CD4-positive, alpha-beta T cell (primary cell): ENCODE results near the gene FARS2. TPM values are rescaled to one million over a fixed set of nuclear protein-coding genes. Genes with fewer than 3 reads are reported as not detected.

Experiments used
- ATAC-seq: fragments of 200-7000 bp; cut with Tn5 transposase; one replicate; pipeline ENCODE4 v1.10.0; 2022; ENCODE audit warnings: mild to moderate bottlenecking; ENCODE audit not compliant: poor library complexity
- CTCF ChIA-PET: fragments of 350-600 bp; sonication (Branson Sonifier 250); formaldehyde crosslinking; loops from one replicate; lab custom pipeline; 2021; ENCODE audit warnings: antibody characterized with exemption, inconsistent platforms; lab: Charles Lee
- POLR2A ChIA-PET: fragments of 350-600 bp; sonication (Branson Sonifier 250); formaldehyde crosslinking; loops from one replicate; lab custom pipeline; 2021; ENCODE audit warnings: antibody characterized with exemption, inconsistent platforms; lab: Charles Lee
- DNase-seq, 14 experiments: peaks; one replicate each; pipeline ENCODE4 v3.0.0-alpha.2; 2013 to 2020; ENCODE audit warnings: mixed read lengths in 2 of 14
- H3K27ac ChIP-seq, 2 donors: one replicate each; pipeline versions ENCODE4 v1.5.1 to v1.7.0; 2013; ENCODE audit warnings: low read length in 2 of 2, low read depth in 1 of 2, mild to moderate bottlenecking in 1 of 2
- H3K27me3 ChIP-seq, 2 experiments: 1 replicate in 1 of 2; 2 replicates in 1 of 2; pipeline versions ENCODE4 v1.6.1 to v1.7.0; 2013; ENCODE audit warnings: low read length in 2 of 2, control low read depth in 1 of 2, mild to moderate bottlenecking in 1 of 2, moderate library complexity in 1 of 2; ENCODE audit not compliant: insufficient read depth in 2 of 2, control insufficient read depth in 1 of 2
- H3K36me3 ChIP-seq: one replicate; pipeline ENCODE4 v1.6.1; 2013; ENCODE audit warnings: low read length, control low read depth; ENCODE audit not compliant: insufficient read depth
- H3K4me1 ChIP-seq: one replicate; pipeline ENCODE4 v1.6.1; 2013; ENCODE audit warnings: low read length, control low read depth; ENCODE audit not compliant: insufficient read depth
- H3K4me3 ChIP-seq: one replicate; pipeline ENCODE4 v1.5.1; 2013; ENCODE audit warnings: mild to moderate bottlenecking, low read length, moderate library complexity
- H3K9me3 ChIP-seq, 2 experiments: 1 replicate in 1 of 2; 2 replicates in 1 of 2; pipeline versions ENCODE4 v1.6.1 to v1.7.0; 2013; ENCODE audit warnings: low read length in 2 of 2, mild to moderate bottlenecking in 2 of 2, control low read depth in 1 of 2, moderate library complexity in 1 of 2; ENCODE audit not compliant: control insufficient read depth in 1 of 2, insufficient read depth in 1 of 2
- H3K27ac Mint-ChIP-seq: one replicate; pipeline ENCODE4 v1.8.0; 2020; ENCODE audit warnings: mixed read lengths
- H3K27me3 Mint-ChIP-seq: one replicate; pipeline ENCODE4 v1.8.0; 2021; ENCODE audit warnings: mixed read lengths
- H3K36me3 Mint-ChIP-seq: one replicate; pipeline ENCODE4 v1.8.0; 2021; ENCODE audit warnings: low read depth, mixed read lengths
- H3K4me1 Mint-ChIP-seq: one replicate; pipeline ENCODE4 v1.8.0; 2021; ENCODE audit warnings: low read depth, mixed read lengths
- H3K4me3 Mint-ChIP-seq: one replicate; pipeline ENCODE4 v1.8.0; 2020; ENCODE audit warnings: mild to moderate bottlenecking, mixed read lengths
- H3K9me3 Mint-ChIP-seq: one replicate; pipeline ENCODE4 v1.8.0; 2020; ENCODE audit warnings: mixed read lengths
- CTCF ChIP-seq: fragments of 200-600 bp; IDR thresholded peaks from one replicate; pipeline ENCODE4 v1.8.0; 2022; ENCODE audit warnings: antibody characterized with exemption, mild to moderate bottlenecking
- intact Hi-C, 2 experiments: fragments of 100-400 bp; cut with DNase I in 1 of 2; cut with micrococcal nuclease in 1 of 2; formaldehyde crosslinking; loops; one replicate each; pipeline versions ENCODE4 v1.15.1 to v1.9.0; 2023 to 2025; cut with DNase I, micrococcal nuclease
- total RNA-seq, 174 experiments: library from RNA in 2 of 174; stranded (reverse) in 2 of 174; gene quantifications; one replicate each; pipeline ENCODE4 v1.2.3 and lab custom pipeline; 2021 to 2026

FARS2 gene
- total RNA-seq, 2 experiments from 2014 or later = 12.6 to 12.8 TPM

GRCh38 chr6:5746759-5747130 is 485.4 kb downstream of the FARS2 start:
- H3K36me3 Mint-ChIP-seq = peaks cover 31% of the 10 kb centered on the region
- intact Hi-C loops = no loop called here
- no peaks in the 10 kb centered on the region for H3K4me1 ChIP-seq
- no peaks in the 10 kb centered on the region for H3K9me3 Mint-ChIP-seq
- peaks cover 0 to 4% of the 10 kb centered on the region in 2 experiments for H3K9me3 ChIP-seq
- ChIA-PET CTCF (no interaction called here), POLR2A (no interaction called here)
- DNase-seq (no peak), ATAC-seq (no peak)
- H3K27ac ChIP-seq = no peak overlapping the region
- no peak overlapping the region for H3K4me3 Mint-ChIP-seq
- H3K36me3 ChIP-seq = peaks cover 2% of the 10 kb centered on the region
- no peaks in the 10 kb centered on the region for H3K4me1 Mint-ChIP-seq
- H3K27me3 ChIP-seq = no peaks in the 10 kb centered on the region
- H3K27me3 Mint-ChIP-seq = no peaks in the 10 kb centered on the region
- no peak for TF ChIP-seq CTCF
- no peak overlapping the region for H3K4me3 ChIP-seq
- no peak overlapping the region for H3K27ac Mint-ChIP-seq

GRCh38 chr6:5747379-5747778 is 486.1 kb downstream of the FARS2 start:
- DNase-seq (no peak), ATAC-seq (no peak)
- Mint-ChIP-seq H3K27me3 (no peaks in the 10 kb centered on the region), H3K9me3 (peaks cover 5% of the 10 kb centered on the region), H3K27ac (no peak overlapping the region), H3K4me1 (no peaks in the 10 kb centered on the region), H3K4me3 (no peak overlapping the region), H3K36me3 (peaks cover 37% of the 10 kb centered on the region)
- no peak for TF ChIP-seq CTCF
- H3K27me3 ChIP-seq = no peaks in the 10 kb centered on the region
- no peaks in the 10 kb centered on the region for H3K4me1 ChIP-seq
- no peak overlapping the region for H3K27ac ChIP-seq
- intact Hi-C loops = no loop called here
- peaks cover 2% of the 10 kb centered on the region for H3K36me3 ChIP-seq
- H3K9me3 ChIP-seq = peaks cover 0 to 6% of the 10 kb centered on the region in 2 experiments
- H3K4me3 ChIP-seq = no peak overlapping the region
- ChIA-PET CTCF (no interaction called here), POLR2A (no interaction called here)

GRCh38 chr6:5749016-5749650 is 487.8 kb downstream of the FARS2 start:
- POLR2A ChIA-PET = no interaction called here
- H3K4me1 Mint-ChIP-seq = no peaks in the 10 kb centered on the region
- Histone ChIP-seq H3K9me3 (peaks cover 9 to 12% of the 10 kb centered on the region in 2 experiments), H3K27me3 (no peaks in the 10 kb centered on the region), H3K4me3 (no peak overlapping the region), H3K27ac (no peak overlapping the region), H3K4me1 (no peaks in the 10 kb centered on the region), H3K36me3 (peaks cover 2% of the 10 kb centered on the region)
- H3K27ac Mint-ChIP-seq = no peak overlapping the region
- peaks cover 10% of the 10 kb centered on the region for H3K9me3 Mint-ChIP-seq
- DNase-seq (no peak), ATAC-seq (no peak)
- no peak for TF ChIP-seq CTCF
- CTCF ChIA-PET = no interaction called here
- intact Hi-C loops = no loop called here
- peaks cover 55% of the 10 kb centered on the region for H3K36me3 Mint-ChIP-seq
- no peak overlapping the region for H3K4me3 Mint-ChIP-seq
- no peaks in the 10 kb centered on the region for H3K27me3 Mint-ChIP-seq
